Cerebellar cortex (tissue), 1 donor: ENCODE results near the gene TMCC1.
A peak's percentile ranks its signal among the peaks of the same experiment; 100 is the strongest.
"Not testable (repeated sequence)": the region's sequence is repeated elsewhere in the genome, so short reads cannot be mapped to it uniquely, and the experiment has no call there.

ENCODE experiments used
- DNase-seq: peaks from one replicate; pipeline ENCODE4 v3.0.0-alpha.2; 2015; ENCODE audit warnings: low spot score

The TMCC1 gene

GRCh38 chr3:129892486-129892856 lies 1.0 kb downstream of the TMCC1 start:
- peak; percentile 33 for DNase-seq

- no peak for DNase-seq
Observed at GRCh38 chr3:129890891-129891290, 2.6 kb downstream of the TMCC1 start.

GRCh38 chr3:129890125-129890524 lies 3.4 kb downstream of the TMCC1 start:
- DNase-seq = no peak

GRCh38 chr3:129888771-129889170 lies 4.7 kb downstream of the TMCC1 start:
- DNase-seq = no peak

- DNase-seq = no peak
Observed at GRCh38 chr3:129881261-129881660, 12.2 kb downstream of the TMCC1 start.

- DNase-seq = no peak
Observed at GRCh38 chr3:129878355-129878754, 15.2 kb downstream of the TMCC1 start.

GRCh38 chr3:129874479-129874878 lies 19.0 kb downstream of the TMCC1 start:
- DNase-seq = not testable (repeated sequence)

- no peak for DNase-seq
Observed at GRCh38 chr3:129868912-129869311, 24.6 kb downstream of the TMCC1 start.

- no peak for DNase-seq
Observed at GRCh38 chr3:129867506-129868124, 25.9 kb downstream of the TMCC1 start.

GRCh38 chr3:129865806-129866205 lies 27.7 kb downstream of the TMCC1 start:
- DNase-seq = no peak

- DNase-seq = no peak
Observed at GRCh38 chr3:129864519-129864918, 29.0 kb downstream of the TMCC1 start.

- DNase-seq = no peak
Observed at GRCh38 chr3:129859272-129859671, 34.2 kb downstream of the TMCC1 start.

- no peak for DNase-seq
Observed at GRCh38 chr3:129857899-129858298, 35.6 kb downstream of the TMCC1 start.

GRCh38 chr3:129856790-129857189 lies 36.7 kb downstream of the TMCC1 start:
- not testable (repeated sequence) for DNase-seq

- DNase-seq = no peak
Observed at GRCh38 chr3:129855832-129856419, 37.6 kb downstream of the TMCC1 start.

- peak; percentile 28 for DNase-seq
Observed at GRCh38 chr3:129855170-129855831, 38.2 kb downstream of the TMCC1 start.

- no peak for DNase-seq
Observed at GRCh38 chr3:129854460-129854859, 39.1 kb downstream of the TMCC1 start.

- DNase-seq = no peak
Observed at GRCh38 chr3:129845956-129846355, 47.6 kb downstream of the TMCC1 start.

GRCh38 chr3:129840707-129841360 lies 52.7 kb downstream of the TMCC1 start:
- DNase-seq = no peak

- DNase-seq = no peak
Observed at GRCh38 chr3:129838086-129838485, 55.4 kb downstream of the TMCC1 start.

- DNase-seq = no peak
Observed at GRCh38 chr3:129837065-129837642, 56.4 kb downstream of the TMCC1 start.

- DNase-seq = no peak
Observed at GRCh38 chr3:129836381-129837064, 57.0 kb downstream of the TMCC1 start.
